NAMALWA (cell line): ENCODE measurements around the gene DNM3.
A peak's percentile ranks its signal among the peaks of the same experiment; 100 is the strongest.

Experiments
- DNase-seq: peaks from one replicate; pipeline ENCODE4 v3.0.0-alpha.2; 2015; ENCODE audit warnings: low spot score

Gene DNM3

GRCh38 chr1:172395576-172395975, 554.3 kb downstream of the DNM3 start:
- no peak for DNase-seq

- DNase-seq: no peak
These were observed 555.9 kb downstream of the DNM3 start for GRCh38 chr1:172397221-172397620.

- DNase-seq: no peak
These were observed 556.3 kb downstream of the DNM3 start for GRCh38 chr1:172397633-172398032.

- no peak for DNase-seq
These were observed 556.9 kb downstream of the DNM3 start for GRCh38 chr1:172398193-172398592.

GRCh38 chr1:172398970-172399755, 557.9 kb downstream of the DNM3 start:
- peak; percentile 73 for DNase-seq

GRCh38 chr1:172399756-172400721, 558.7 kb downstream of the DNM3 start:
- DNase-seq: no peak

- no peak for DNase-seq
These were observed 559.4 kb downstream of the DNM3 start for GRCh38 chr1:172400722-172401105.

GRCh38 chr1:172401477-172401876, 560.2 kb downstream of the DNM3 start:
- no peak for DNase-seq

- peak; percentile 28 for DNase-seq
These were observed 560.6 kb downstream of the DNM3 start for GRCh38 chr1:172401892-172402291.

GRCh38 chr1:172402878-172403569, 561.7 kb downstream of the DNM3 start:
- no peak for DNase-seq

- DNase-seq: no peak
These were observed 562.8 kb downstream of the DNM3 start for GRCh38 chr1:172404121-172404520.

- no peak for DNase-seq
These were observed 564.6 kb downstream of the DNM3 start for GRCh38 chr1:172405912-172406311.

GRCh38 chr1:172406968-172407367, 565.7 kb downstream of the DNM3 start:
- no peak for DNase-seq

GRCh38 chr1:172408958-172409357, 567.7 kb downstream of the DNM3 start:
- DNase-seq: no peak

- DNase-seq: no peak
These were observed 568.7 kb downstream of the DNM3 start for GRCh38 chr1:172410027-172410426.

GRCh38 chr1:172411791-172412338, 570.6 kb downstream of the DNM3 start:
- DNase-seq: no peak

- no peak for DNase-seq
These were observed 573.0 kb downstream of the DNM3 start for GRCh38 chr1:172414331-172414730.

- DNase-seq: no peak
These were observed 575.3 kb downstream of the DNM3 start for GRCh38 chr1:172416496-172417035.

GRCh38 chr1:172417557-172417956, 576.3 kb downstream of the DNM3 start:
- no peak for DNase-seq

GRCh38 chr1:172420385-172420784, 579.1 kb downstream of the DNM3 start, which contains the start of gene C1orf105:
Gene C1orf105 (plus strand): TSS chr1:172420685. CDS start chr1:172420886, 201 bp downstream.
- no peak for DNase-seq

GRCh38 chr1:172421974-172422604, 580.8 kb downstream of the DNM3 start:
- DNase-seq: no peak
